ENCODE data around the gene ZNF155. TPM values are rescaled to one million over a fixed set of nuclear protein-coding genes. Genes with fewer than 3 reads are reported as not detected.
"Not testable (repeated sequence)": the region's sequence is repeated elsewhere in the genome, so short reads cannot be mapped to it uniquely, and the experiment has no call there.

The ZNF155 gene
- total RNA-seq, 1 experiment from 2014 or later: 10.1 TPM

DNA sequence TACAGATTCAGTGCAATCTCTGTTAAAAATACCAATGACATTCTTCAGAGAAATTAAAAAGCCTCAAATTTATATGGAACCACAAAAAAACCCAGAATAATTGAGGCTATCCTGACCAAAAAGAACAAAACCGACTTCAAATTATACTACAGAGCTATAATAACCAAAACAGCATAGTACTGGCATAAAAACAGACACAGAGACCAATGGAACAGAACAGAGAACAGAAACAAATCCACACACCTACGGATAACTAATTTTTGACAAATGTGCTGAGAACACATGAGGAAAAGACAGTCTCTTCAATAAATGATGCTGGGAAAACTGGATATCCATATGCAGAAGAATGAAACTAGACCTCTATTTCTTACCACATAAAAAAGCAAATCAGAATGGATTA is 34.2 kb upstream of the ZNF155 start:
- WGBS (ENCODE audit: extremely low coverage, insufficient read length, low lambda C conversion rate): no CpG with 5 or more reads among the region's 2 CpGs
- not testable (repeated sequence) for H2BK15ac ChIP-seq (ENCODE audit: low read depth, low read length); H2BK5ac ChIP-seq (ENCODE audit: insufficient read length, low read length); H3T11ph ChIP-seq (ENCODE audit: low read length); H3K23me2 ChIP-seq (ENCODE audit: insufficient read length, low read depth, low read length, poor library complexity, severe bottlenecking); H3K4me3 Mint-ChIP-seq; H3K79me2 ChIP-seq (ENCODE audit: insufficient read depth, low read length); H4K8ac ChIP-seq (replicated peaks; ENCODE audit: insufficient read length, low read depth, low read length); H2AK5ac ChIP-seq (ENCODE audit: insufficient read length, low read length); H3K4me1 Mint-ChIP-seq; H3K4me1 ChIP-seq (ENCODE audit: insufficient read depth, low read length); H2AFZ ChIP-seq (ENCODE audit: low read length); H3K79me1 ChIP-seq (ENCODE audit: insufficient read depth, low read depth, low read length, poor library complexity, severe bottlenecking); H3K56ac ChIP-seq (ENCODE audit: insufficient read length, low read depth, low read length); H4K91ac ChIP-seq (ENCODE audit: insufficient read length, low read depth, low read length); H4K20me1 ChIP-seq (ENCODE audit: control insufficient read depth, insufficient read depth, insufficient read length); DNase-seq; H3K4me2 ChIP-seq (ENCODE audit: insufficient read depth, insufficient read length, low read length); H3K27ac ChIP-seq (ENCODE audit: insufficient read length, low read depth, low read length); H3K9ac ChIP-seq (ENCODE audit: extremely low read depth, insufficient read length, low read length); H3K27me3 ChIP-seq (ENCODE audit: insufficient read depth, low read length); H3K27ac Mint-ChIP-seq; H3K18ac ChIP-seq (ENCODE audit: insufficient read length, low read depth, low read length); H2BK120ac ChIP-seq (ENCODE audit: low read depth, low read length, poor library complexity, severe bottlenecking); H3K14ac ChIP-seq (ENCODE audit: insufficient read depth, low read length); H3K9me3 ChIP-seq (ENCODE audit: control insufficient read depth, low read depth, low read length); H4K5ac ChIP-seq (ENCODE audit: insufficient read length, low read depth, low read length); H3K4ac ChIP-seq (ENCODE audit: low read depth, low read length); H2BK12ac ChIP-seq (ENCODE audit: insufficient read length, low read depth, low read length); H2BK20ac ChIP-seq (ENCODE audit: low read depth, low read length, poor library complexity, severe bottlenecking); H3K23ac ChIP-seq (ENCODE audit: insufficient read length, low read depth, low read length)
- peaks cover 48 to 70% of the 10 kb centered on the region in 2 experiments for H3K9me3 Mint-ChIP-seq
- peaks cover 13 to 17% (median 13%) of the 10 kb centered on the region in 3 experiments for H3K36me3 Mint-ChIP-seq (ENCODE audit: insufficient read depth in 1 of 3, low read depth in 3 of 3)
- peaks cover 21% of the 10 kb centered on the region for H3K27me3 Mint-ChIP-seq (ENCODE audit: low read depth)
